Left forelimb (tissue), 1 donor: ENCODE data around the gene UNC5C.

ENCODE experiments used
- DNase-seq: peaks from one replicate; pipeline ENCODE4 v3.0.0-alpha.2; 2018; ENCODE audit warnings: low spot score

UNC5C gene

GRCh38 chr4:95265814-95266740 is 282.7 kb downstream of the UNC5C start:
- DNase-seq = no peak

GRCh38 chr4:95264843-95265242 is 283.9 kb downstream of the UNC5C start:
- DNase-seq = no peak

DNA sequence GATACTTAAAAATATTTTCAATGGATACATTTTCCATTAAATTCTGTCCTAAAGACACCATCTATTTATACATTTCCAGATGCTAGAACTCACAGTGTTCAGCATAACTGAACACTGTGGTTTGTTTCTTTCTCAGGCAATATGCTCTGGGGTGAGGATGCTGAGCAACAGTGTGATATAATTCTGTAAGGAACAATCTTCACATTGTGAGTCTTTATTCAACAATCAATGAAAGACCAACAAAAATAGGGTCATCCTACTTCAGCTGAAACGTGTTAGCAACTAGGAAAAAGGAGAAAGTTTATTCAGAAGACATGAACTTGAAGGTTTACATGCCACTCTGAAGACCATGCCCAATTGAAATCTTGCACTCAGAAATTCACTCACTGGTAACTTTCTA is 284.8 kb downstream of the UNC5C start:
- no peak for DNase-seq

DNA sequence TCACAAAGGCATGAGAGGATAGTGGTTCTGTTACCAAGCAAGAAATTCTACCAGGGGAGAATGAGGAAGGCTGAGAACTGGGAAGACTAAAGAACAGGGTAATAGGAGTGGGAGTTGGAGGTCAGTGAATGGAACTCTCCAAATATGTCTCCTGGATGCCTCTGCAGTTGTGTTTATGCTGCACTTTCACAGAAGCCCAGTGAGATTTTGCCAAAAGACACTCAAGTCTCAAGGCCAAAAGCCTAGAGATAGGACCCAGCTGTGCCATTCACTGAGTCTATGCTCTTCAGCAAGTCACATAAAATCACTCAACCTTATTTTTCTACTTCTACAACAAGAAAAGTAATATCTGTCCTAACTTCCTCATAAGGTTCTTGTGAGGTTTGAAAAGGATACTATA is 285.4 kb downstream of the UNC5C start:
- DNase-seq = no peak

DNA sequence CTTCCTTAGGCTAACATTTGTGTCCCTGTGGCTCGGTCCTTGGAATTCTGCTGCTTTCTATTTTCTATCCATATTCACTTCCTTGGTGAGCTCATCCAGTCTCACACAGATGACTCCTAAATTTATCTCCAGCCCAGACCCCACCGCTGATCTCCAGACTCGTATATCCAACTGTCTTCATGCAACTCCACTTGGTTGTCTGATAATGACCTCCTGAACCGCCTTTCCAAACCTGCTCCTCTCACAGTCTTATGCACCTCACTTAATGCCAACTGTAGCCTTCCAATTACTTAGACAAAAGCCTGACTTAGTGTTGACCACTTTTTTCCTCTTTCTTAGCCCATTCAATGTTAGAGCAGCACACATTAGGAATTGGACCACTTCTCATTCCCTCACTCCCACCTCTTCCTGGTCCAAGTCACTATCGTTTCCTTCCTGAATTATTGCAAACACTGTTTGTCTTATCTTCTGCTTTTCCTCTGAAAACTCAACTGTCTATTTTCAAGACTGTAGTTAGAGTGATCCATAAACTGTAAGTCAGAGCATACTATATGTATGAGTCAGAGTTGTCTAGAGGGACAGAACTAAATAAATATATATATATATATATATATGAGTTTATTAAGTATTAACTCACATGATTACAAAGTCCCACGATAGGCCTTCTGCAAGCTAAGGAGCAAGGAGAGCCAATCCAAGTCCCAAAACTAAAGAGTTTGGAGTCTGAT is 292.5 kb downstream of the UNC5C start:
- no peak for DNase-seq

DNA sequence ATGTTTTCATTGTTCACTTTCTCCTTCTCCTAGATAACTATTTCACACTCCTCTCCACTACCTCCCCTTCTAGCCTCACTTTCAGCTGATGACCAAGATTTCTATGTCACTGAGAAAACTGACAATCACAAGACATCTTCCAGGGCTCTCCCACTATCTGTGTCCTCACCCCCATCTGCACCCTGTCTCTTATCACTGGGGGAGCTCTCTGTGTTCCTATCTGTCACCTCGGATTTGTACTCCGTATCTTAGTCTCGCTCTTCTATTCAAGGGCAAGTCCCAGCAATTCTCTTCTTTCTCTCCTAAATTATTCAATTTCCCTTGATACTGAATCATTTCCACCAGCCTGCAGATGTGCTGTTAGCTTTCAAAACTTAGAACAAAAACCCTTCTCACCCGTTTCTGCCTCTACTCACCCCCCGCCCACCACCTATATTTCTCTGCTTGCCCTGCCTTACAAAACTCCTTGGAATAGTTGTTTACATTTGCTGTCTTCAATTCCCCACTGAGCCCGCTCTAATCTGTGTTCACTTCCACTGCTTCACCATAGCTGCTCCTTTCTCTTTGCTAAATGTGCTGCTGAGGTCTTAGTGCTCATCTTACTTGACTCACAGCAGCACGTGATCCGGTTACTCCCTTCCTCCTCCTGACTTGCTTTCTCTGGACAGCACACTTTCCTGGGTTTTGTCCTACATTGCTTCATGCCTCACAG is 293.2 kb downstream of the UNC5C start:
- no peak for DNase-seq

GRCh38 chr4:95251568-95251967 is 297.2 kb downstream of the UNC5C start:
- no peak for DNase-seq

DNA sequence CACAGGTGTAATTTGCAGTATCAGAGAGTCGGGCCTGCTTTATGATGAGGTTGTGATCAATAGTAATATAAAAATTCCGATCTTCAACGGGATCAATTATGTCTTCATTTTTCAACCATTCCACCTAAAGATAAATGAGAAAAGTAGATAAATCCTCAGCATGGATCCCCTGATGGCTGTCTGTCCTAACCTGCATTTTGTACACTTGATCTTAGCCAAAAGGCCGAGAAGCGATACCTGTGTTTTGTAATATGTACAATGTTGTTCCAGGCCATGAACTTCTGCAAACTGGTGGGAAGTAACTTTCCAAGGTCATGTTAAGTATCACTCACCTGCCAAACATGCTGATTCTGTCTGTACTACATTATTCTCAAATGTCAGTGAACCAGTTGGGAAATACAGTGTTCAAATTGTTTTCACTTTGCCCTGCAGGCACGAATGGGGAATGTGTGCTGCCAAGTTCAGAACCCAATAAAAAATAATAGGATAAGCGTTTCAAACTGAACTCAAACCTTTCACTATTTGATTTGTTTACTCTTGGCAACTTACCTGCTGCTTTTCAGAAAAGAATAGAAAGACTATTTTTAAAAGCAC is 298.1 kb downstream of the UNC5C start:
- DNase-seq = no peak

DNA sequence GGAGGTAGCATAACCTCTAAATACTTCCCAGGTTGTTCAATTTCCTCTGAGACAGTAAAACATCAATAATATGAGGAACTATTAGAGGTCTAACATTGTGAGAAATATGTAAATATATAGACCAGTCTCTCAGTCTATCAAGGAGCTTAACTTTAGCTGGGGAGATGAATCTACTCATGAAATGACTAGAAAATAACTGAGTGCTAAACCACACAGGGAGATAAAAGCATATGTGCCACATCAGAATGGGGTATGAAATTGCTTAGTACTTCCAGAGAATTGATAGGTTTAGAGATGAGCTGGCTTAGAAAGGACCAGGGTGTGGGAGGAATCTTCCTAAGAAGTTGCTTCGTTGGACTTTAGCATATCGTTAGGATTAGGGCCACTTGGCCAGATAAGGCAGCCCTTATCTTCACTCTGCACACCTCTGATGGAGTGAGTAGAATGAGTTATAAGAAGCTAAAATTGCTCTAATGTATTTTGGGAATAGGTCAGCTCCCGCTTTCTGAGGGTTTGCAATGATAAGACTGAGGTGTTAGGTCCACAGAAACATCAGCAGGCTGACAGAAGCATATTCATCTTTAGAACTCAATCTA is 299.2 kb downstream of the UNC5C start:
- no peak for DNase-seq

GRCh38 chr4:95248720-95249425 is 299.9 kb downstream of the UNC5C start:
- no peak for DNase-seq

DNA sequence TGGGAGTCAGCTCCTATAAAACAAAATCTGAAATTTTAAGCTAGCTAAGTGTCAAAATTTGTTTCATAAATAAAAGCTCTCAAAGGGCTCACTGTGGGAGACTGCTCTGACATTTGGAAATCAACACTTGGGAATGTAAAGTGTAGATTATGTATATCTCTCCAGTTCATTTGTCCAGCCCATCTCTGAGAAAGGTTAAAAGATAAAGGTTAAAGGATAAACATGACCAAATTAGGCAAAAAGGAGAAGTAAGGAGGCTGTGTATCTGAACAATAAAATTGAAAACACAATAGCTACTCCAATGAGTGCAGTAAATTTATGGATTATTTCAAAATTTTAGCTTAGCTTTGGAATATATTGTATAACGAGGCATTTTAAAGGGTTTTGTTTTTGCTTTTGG is 304.9 kb downstream of the UNC5C start:
- no peak for DNase-seq

DNA sequence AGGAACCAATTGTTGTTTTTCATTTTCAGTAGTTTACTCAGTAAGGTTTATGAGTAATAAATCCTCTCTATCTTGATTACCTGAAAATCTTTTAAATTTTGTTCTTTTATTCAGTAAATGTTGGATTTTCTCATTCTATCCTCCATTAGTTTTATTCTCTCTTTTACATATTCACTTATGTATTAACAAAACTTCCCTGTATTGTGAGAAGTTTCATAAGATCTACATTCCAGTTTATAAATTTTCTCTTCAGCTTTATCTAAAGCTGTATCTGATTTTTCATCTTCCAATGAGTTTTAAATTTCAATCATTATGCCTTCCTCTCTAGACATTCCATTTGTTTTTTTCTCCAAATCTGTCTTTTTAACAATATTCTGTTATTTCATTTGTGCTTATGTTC is 310.2 kb downstream of the UNC5C start:
- DNase-seq = no peak

DNA sequence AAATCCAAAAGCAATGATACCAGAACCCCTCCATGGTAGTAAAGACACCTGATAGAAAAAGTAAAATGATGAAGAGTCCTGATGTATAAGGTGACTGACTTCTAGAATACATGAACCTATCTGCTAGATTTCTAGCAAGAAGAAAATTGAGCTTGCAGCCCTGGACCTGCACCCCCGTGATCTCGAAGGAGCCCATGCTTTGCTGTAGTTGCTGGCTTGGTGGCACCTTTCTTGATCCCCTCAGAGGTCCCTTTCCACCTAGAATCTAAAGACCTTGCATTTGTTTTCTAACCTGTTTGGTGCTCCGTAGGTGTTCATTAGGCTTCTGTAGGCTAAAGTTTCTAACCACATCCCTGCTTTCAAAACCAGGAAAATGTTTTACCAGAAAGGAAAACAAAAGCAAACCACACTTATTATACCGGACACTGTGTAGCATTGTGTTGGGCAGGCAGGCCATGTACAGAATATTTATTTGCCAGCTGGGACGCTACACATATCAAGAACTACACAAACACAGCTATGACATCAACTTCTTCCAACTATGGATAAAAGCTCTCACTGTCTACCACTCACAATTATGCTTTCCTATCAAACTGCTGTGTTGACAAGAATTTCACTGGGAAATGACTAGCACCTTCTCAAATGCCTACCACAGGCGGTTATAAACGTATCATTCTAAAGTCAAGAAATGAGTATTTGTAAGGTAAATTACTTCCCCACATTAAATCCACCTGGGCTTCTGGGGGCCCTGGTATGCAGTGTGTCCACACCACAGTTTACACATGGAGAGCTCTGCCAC is 316.2 kb downstream of the UNC5C start:
- no peak for DNase-seq

- no peak for DNase-seq
Observed at GRCh38 chr4:95231681-95232080, 317.1 kb downstream of the UNC5C start.

GRCh38 chr4:95225849-95226248 is 322.9 kb downstream of the UNC5C start:
- DNase-seq = no peak

GRCh38 chr4:95224402-95224801 is 324.4 kb downstream of the UNC5C start:
- no peak for DNase-seq

GRCh38 chr4:95220205-95221175 is 328.3 kb downstream of the UNC5C start:
- DNase-seq = no peak

DNA sequence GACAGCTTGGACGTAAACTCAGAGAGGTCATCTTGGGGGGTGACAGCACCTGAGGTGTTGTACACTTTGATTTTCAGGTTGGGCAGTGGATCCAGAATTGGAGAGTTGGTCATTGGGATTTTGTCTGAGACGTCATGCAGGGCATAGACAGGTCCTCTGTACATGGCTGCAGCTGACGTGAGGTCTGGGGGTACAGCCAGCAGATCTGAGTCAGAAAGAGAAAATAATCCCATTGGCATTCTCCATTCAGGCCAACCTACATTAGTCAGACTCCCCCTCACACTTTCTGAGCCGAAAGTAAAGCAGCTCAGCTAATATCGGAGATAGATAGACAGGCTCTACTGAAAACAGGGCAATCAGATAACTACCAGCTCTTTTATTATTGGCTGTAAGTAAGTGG is 329.7 kb downstream of the UNC5C start:
- DNase-seq = no peak

DNA sequence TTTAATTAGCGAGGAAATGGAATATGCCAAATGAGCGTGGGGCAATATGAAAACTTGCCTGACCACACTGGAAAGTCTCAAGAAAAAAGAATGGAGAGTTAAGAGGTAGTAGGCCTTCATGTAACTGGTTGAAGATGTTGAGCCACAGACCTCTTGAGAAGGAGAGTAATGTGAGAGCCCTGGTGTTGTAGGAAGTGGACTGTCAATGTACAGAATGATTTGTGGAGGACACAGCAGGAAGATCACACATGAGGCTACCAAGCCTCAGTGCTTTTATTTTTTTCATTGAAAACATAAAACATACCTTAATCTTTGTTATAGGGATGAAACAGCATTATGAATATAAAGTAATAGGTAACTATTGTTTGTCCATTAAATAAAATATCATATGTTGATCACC is 331.6 kb downstream of the UNC5C start:
- DNase-seq = no peak
